Measurements from ENCODE around the gene CHSY1.

The CHSY1 gene

DNA sequence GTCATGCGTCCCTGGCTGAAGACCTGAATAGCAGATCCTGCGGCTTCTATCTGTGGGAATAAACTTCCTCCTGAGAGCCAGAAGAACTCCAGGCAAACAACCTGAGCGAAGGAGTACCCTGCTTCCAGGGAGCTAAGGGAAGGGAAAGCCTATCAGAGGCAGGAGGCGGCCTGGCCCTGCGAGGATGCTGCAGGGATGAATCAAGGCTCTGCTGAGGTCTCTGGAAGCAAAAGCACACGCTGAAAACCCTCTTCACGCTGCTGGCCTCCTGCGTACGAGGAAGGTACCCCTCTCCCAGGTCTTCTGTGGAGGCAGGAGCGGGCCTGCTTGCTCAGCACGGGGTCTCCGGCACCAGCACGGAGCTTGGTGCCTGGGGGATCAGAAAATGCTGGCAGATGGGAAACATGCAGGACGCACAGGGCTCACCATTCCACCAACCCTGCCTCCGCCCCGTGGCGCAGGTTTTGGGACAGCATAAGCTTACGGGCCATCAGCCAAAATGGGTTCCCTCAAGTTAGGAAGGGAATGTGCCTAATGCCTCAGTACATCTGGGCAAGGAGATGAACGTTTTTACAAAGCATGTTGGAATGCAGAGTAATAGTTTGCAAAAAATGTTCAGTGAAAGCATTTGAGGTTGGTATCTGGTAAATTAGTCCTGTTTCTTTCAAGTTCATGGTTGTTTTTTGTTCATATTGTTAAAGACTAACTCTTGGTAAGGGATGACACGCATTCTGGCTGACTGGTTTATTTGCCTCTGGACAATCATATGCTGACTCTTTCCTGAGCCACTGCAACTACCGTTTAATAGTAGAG, 72.3 kb downstream of the CHSY1 start:
- Histone ChIP-seq H3K27ac (peak overlapping the region in 16 of 21 experiments; percentile 7 to 73 (median 44)), H3K4me3 (peak overlapping the region in 1 of 7 experiments; percentile 12)

DNA sequence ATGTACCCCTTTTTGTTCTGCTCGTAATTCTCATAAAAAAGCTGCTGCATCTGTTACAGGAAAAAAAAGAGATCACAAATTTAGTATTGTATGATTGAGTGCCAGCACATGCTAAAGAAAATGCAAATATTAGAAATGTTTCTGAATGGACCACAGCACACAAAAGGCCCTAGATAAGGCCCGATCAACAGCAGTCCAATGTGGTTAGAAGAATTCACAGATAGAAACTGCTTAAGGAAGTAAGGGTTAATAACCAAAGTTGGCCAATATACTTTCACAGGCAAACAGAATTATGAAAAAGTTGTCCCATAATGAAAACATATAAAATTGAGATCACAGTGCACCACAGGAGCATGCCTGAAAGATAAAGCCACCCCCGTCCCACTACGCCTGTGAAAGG, 72.9 kb downstream of the CHSY1 start:
- peak overlapping the region in 15 of 21 experiments; percentile 7 to 73 (median 49) for H3K27ac ChIP-seq
- peak overlapping the region in 2 of 7 experiments; percentile 0 to 19 for H3K4me3 ChIP-seq

- H3K27ac ChIP-seq, result peak overlapping the region in 16 of 21 experiments; percentile 11 to 76 (median 54)
- H3K4me3 ChIP-seq, result peak overlapping the region in 2 of 7 experiments; percentile 0 to 19
Measured at GRCh38 chr15:101178479-101178878, 73.4 kb downstream of the CHSY1 start.

DNA sequence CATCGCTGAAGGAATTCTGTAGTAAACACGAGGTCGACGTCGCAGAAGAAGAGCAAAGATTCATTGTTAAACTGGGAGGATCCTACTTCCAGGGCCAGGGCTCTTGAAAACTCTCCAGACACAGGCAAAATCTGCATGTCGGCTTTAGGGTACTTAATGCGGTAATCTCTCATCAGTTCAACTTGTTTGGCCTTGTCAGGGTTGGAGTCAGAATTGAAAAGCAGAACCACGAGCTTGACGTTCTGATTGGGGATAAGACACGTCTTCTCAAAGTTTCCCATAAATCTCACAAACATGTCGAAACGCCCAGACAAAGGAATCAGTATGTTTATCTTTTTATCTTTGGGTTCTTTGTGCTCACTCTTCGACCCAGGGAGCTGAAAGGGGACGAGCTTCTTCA, 74.0 kb downstream of the CHSY1 start:
- Histone ChIP-seq H3K27ac (peak overlapping the region in 16 of 21 experiments; percentile 11 to 76 (median 61)), H3K4me3 (no peak overlapping the region)

GRCh38 chr15:101176625-101177024, 75.2 kb downstream of the CHSY1 start:
- H3K27ac ChIP-seq, result peak overlapping the region in 15 of 21 experiments; percentile 5 to 76 (median 43)

DNA sequence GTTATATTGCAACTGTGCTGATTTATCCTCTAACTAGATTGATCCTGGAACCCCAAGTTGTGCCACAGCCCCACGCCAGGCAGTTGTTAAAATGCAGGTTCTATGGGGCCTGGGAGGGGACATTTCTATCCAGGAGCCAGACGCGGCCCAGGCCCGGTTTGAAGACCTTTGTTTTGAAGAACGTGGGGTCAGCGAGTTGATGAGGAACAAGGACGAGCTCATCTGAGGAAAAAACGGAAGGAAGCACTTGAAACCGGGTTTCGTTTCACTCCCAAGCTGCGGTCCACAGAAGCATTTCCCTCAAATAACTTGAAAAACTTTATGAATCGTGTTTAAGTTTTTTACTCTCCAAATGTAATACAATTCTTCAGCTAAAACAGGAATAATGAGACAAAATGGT, 76.4 kb downstream of the CHSY1 start:
- peak overlapping the region in 12 of 21 experiments; percentile 7 to 79 (median 62) for H3K27ac ChIP-seq
- H3K4me3 ChIP-seq, result no peak overlapping the region

More at GRCh38 chr15:101176625-101177024, 75.2 kb downstream of the CHSY1 start:
- H3K4me3 ChIP-seq, result no peak overlapping the region

GRCh38 chr15:101174152-101174920, 77.5 kb downstream of the CHSY1 start:
- no peak overlapping the region for H3K4me3 ChIP-seq
- H3K27ac ChIP-seq, result peak overlapping the region in 18 of 21 experiments; percentile 32 to 79 (median 61)

DNA sequence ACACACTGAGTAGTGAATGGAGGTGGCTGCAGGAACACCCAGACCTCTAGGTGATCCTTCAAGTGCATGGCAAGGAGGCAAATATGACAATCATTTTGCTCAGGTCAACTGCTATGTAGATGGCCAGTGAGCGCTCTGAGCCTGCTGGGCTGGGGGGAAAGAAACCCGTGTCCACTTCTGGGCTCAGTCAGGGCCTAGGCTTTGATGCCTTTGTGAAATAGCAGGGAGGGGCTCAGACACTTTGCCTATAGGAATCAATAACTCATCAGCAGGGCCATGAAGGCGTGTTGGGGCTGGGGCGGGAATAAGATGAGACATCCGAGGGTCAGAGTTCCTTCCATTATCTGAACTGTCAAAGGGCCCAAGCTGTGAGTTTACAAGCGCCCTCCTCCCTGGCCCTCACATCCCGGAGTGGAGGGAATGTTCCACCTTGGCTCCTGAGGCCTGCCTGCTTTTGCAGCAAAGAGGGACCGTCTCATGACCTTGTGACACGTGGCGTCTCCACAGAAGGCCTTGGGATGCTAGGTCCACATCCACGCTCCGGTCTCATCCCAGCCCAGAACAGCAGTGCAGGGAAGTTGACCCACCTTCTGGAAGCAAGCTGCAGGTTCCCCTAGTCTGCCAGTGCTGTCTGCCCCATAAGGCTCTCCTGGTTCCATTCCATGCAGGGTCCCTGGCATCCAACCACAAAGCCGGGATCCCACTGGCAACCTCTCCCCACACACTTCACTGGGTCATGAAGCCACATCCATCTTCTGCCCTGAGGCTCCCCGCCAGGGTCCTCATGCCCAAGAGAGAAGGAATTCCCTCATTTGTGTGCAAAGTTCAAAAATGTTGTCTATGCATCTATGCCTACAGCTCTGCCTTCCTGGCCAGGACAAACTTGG, 78.4 kb downstream of the CHSY1 start:
- no peak overlapping the region for H3K4me3 ChIP-seq
- H3K27ac ChIP-seq, result peak overlapping the region in 15 of 21 experiments; percentile 38 to 79 (median 65)

GRCh38 chr15:101172501-101173071, 79.3 kb downstream of the CHSY1 start:
- peak overlapping the region in 9 of 21 experiments; percentile 43 to 93 (median 70) for H3K27ac ChIP-seq
- no peak overlapping the region for H3K4me3 ChIP-seq

DNA sequence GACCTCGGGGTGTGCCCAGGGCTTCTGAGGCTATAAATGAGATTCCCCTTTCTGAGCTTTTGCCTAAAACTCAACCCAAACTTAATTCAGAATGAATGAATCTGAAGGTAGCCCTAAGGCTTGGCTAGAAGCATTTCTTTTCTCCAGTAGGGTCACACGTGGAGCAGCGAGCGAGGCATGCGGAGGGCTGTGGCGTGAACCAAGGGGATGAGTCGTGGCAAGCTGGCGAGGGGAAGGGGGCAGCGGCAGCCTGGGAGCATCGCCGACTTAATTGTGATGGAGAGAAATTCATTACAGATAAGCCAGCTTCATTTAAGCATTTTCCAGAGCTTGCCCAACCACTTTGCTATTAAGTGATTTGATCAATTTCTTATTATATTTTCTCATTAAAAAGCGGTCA, 79.9 kb downstream of the CHSY1 start:
- H3K4me3 ChIP-seq, result no peak overlapping the region
- H3K27ac ChIP-seq, result peak overlapping the region in 11 of 21 experiments; percentile 23 to 93 (median 78)

- H3K27ac ChIP-seq, result peak overlapping the region in 19 of 21 experiments; percentile 50 to 93 (median 86)
Measured at GRCh38 chr15:101170568-101171350, 81.1 kb downstream of the CHSY1 start.

GRCh38 chr15:101169495-101170071, 82.3 kb downstream of the CHSY1 start:
- Histone ChIP-seq H3K4me3 (no peak overlapping the region), H3K27ac (peak overlapping the region; percentile 11 to 93 (median 86))

More at GRCh38 chr15:101170568-101171350, 81.1 kb downstream of the CHSY1 start:
- no peak overlapping the region for H3K4me3 ChIP-seq

DNA sequence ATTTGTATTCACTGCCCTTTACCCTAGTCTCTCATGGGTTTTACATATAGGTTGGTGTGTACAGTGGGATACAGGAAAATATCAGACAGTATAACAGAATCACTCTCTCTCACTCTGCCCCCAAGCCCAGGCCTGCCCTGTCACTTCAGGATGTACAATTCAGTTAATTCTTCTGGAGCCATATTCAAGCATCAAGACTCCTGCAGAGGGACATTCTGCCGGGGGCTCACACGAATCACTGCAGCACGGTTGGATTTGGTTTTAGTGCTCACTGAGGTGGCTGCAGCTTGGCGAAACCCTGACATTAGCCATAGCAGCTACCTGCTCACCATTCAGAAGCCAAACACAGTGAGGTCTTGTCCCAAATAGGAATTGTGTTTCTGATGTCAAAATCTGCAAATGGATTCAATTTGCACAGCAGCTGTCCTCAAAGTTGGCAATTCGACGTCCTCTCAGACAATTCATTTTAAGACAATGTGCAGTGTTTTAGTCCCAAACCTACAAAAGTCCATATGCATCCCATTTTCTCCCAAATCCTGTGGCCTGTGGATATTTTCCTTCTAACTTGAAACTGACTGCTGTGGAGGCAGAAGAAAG, 82.9 kb downstream of the CHSY1 start:
- no peak overlapping the region for H3K4me3 ChIP-seq

GRCh38 chr15:101168463-101168824, 83.4 kb downstream of the CHSY1 start:
- Histone ChIP-seq H3K27ac (peak overlapping the region; percentile 24 to 93 (median 86)), H3K4me3 (no peak overlapping the region)

More for the DNA sequence above, 82.9 kb downstream of the CHSY1 start:
- H3K27ac ChIP-seq, result peak overlapping the region; percentile 47 to 93 (median 86)

DNA sequence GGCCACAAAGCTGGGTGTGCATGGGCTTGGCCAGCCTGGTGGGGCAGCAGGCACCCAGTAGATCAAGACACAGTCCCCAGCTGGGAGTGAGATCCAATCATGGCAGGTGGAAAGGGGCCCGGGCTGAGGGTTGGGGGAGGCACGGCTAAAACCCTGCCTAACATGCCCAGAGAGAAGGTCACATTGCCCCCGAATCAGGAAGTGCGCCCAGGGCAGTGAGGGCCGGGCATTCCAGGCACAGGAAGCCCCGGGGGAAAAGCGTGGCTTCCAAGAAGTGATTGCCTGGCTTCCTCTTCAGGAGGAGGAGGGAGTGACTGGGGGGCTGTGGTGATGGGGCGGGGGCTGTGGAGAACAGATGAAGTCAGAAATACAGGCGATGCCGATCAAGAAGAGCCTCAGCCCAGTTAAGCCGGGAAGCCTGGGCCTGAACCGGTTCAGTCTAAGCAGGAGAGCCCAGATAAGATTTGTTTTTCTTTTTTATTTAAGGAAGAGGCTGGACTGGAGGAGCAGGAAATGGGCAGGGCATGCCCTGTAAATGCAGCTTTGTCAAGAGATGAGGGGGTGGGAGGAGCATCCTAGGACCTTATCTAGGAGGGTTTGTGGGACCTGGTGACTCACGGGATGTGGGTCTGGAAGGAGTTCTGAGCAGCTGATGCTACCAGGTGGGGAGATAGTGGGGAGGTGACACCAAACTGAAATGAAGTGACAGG, 83.9 kb downstream of the CHSY1 start:
- Histone ChIP-seq H3K4me3 (no peak overlapping the region), H3K27ac (peak overlapping the region; percentile 47 to 93 (median 86))

DNA sequence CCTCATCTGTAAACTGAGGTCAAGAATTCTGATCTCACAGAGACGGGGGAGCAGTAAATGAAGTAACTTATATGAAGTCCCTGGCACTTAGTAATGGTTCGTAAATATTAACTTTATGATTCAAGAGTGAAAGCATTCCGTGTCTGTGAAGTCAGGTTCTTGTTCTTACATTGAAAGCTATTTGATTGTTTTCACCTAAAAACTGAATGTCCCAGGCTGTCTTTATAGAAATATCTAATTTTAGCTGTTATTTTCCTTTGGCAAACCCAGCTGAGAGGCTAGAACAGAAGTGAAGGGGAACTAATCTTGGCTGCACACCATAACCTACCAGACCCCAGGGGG, 84.5 kb downstream of the CHSY1 start:
- Histone ChIP-seq H3K4me3 (no peak overlapping the region), H3K27ac (peak overlapping the region; percentile 47 to 93 (median 86))

DNA sequence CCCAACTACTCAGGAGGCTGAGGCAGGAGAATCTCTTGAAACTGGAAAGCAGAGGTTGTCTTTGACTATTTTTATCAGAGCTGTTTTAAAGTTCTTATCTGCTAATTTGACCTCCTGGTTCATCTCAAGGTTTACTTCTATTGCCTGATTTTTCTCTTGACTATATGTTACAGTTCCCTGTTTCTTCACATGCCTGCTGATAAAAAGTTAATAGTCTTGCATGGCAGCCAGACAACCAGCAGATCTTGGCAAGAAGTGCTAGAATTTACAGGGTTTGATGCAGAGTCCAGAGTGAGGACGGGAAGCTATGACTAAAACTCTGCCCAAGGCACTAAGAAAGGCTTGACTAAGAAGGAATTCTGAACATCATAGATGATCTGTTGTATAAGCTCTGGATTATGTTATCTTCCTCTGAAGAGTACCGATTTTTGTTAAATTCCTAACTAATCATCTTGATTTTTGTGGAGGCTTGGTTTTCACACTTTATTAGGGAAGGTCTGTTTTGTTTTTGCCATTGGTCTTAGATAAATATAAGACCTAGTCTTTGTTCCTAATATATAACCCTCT, 85.9 kb downstream of the CHSY1 start:
- Histone ChIP-seq H3K4me3 (no peak overlapping the region), H3K27ac (peak overlapping the region in 9 of 21 experiments; percentile 74 to 93 (median 88))
